H9 (cell line): ENCODE results near the gene AKT3. TPM values are rescaled to one million over a fixed set of nuclear protein-coding genes. Genes with fewer than 3 reads are reported as not detected.

Experiments used
- DNase-seq: peaks from one replicate; pipeline ENCODE4 v3.0.0-alpha.2; 2017
- H2AFZ ChIP-seq: one replicate; pipeline ENCODE4 v1.6.1; 2013; ENCODE audit warnings: mild to moderate bottlenecking, low read length, control low read depth, moderate library complexity
- H2AK5ac ChIP-seq: 2 replicates; pipeline ENCODE4 v1.6.1; 2013; ENCODE audit warnings: low read length, control low read depth, mixed read lengths; ENCODE audit not compliant: insufficient read length
- H2BK120ac ChIP-seq: one replicate; pipeline ENCODE4 v1.6.1; 2013; ENCODE audit warnings: low read depth, mild to moderate bottlenecking, low read length, control low read depth, inconsistent platforms; ENCODE audit not compliant: poor library complexity, severe bottlenecking
- H2BK12ac ChIP-seq: 2 replicates; pipeline ENCODE4 v1.6.1; 2013; ENCODE audit warnings: low read length, control low read depth, mixed read lengths, low read depth; ENCODE audit not compliant: insufficient read length
- H2BK15ac ChIP-seq: 2 replicates; pipeline ENCODE4 v1.6.1; 2013; ENCODE audit warnings: low read depth, low read length, control low read depth
- H2BK20ac ChIP-seq: one replicate; pipeline ENCODE4 v1.6.1; 2013; ENCODE audit warnings: low read depth, mild to moderate bottlenecking, low read length, control low read depth, inconsistent platforms; ENCODE audit not compliant: poor library complexity, severe bottlenecking
- H2BK5ac ChIP-seq: 2 replicates; pipeline ENCODE4 v1.6.1; 2013; ENCODE audit warnings: low read length, control low read depth, mixed read lengths; ENCODE audit not compliant: insufficient read length
- H3K14ac ChIP-seq: 2 replicates; pipeline ENCODE4 v1.6.1; 2013; ENCODE audit warnings: low read length, control low read depth; ENCODE audit not compliant: insufficient read depth
- H3K18ac ChIP-seq: 2 replicates; pipeline ENCODE4 v1.6.1; 2013; ENCODE audit warnings: low read depth, mild to moderate bottlenecking, mixed read lengths, low read length, control low read depth; ENCODE audit not compliant: insufficient read length
- H3K23ac ChIP-seq: 2 replicates; pipeline ENCODE4 v1.6.1; 2013; ENCODE audit warnings: low read length, control low read depth, mixed read lengths, low read depth; ENCODE audit not compliant: insufficient read length
- H3K23me2 ChIP-seq: 2 replicates; pipeline ENCODE4 v1.6.1; 2013; ENCODE audit warnings: low read depth, mild to moderate bottlenecking, mixed read lengths, low read length, control low read depth; ENCODE audit not compliant: insufficient read length, poor library complexity, severe bottlenecking
- H3K27ac ChIP-seq: 2 replicates; pipeline ENCODE4 v1.5.1; 2013; ENCODE audit warnings: low read length, control low read depth, mixed read lengths, low read depth; ENCODE audit not compliant: insufficient read length
- H3K27me3 ChIP-seq: 2 replicates; pipeline ENCODE4 v1.6.1; 2013; ENCODE audit warnings: low read length, control low read depth, inconsistent platforms; ENCODE audit not compliant: insufficient read depth
- H3K4ac ChIP-seq: 2 replicates; pipeline ENCODE4 v1.6.1; 2013; ENCODE audit warnings: low read depth, mild to moderate bottlenecking, control low read depth, inconsistent platforms, low read length, moderate library complexity
- H3K4me1 ChIP-seq: 2 replicates; pipeline ENCODE4 v1.6.1; 2013; ENCODE audit warnings: low read length, control low read depth, inconsistent platforms; ENCODE audit not compliant: insufficient read depth
- H3K4me2 ChIP-seq: 2 replicates; pipeline ENCODE4 v1.6.1; 2013; ENCODE audit warnings: low read length, control low read depth, mixed read lengths; ENCODE audit not compliant: insufficient read length, insufficient read depth
- H3K56ac ChIP-seq: 2 replicates; pipeline ENCODE4 v1.6.1; 2013; ENCODE audit warnings: low read depth, mild to moderate bottlenecking, mixed read lengths, low read length, control low read depth; ENCODE audit not compliant: insufficient read length
- H3K79me1 ChIP-seq: 2 replicates; pipeline ENCODE4 v1.6.1; 2013; ENCODE audit warnings: low read depth, mild to moderate bottlenecking, moderate library complexity, low read length, control low read depth, inconsistent platforms; ENCODE audit not compliant: insufficient read depth, poor library complexity, severe bottlenecking
- H3K79me2 ChIP-seq: 2 replicates; pipeline ENCODE4 v1.6.1; 2013; ENCODE audit warnings: low read length, control low read depth, inconsistent platforms; ENCODE audit not compliant: insufficient read depth
- H3K9ac ChIP-seq: 2 replicates; pipeline ENCODE4 v1.6.1; 2013; ENCODE audit warnings: low read length, control low read depth, mixed read lengths; ENCODE audit not compliant: insufficient read length; ENCODE audit errors: extremely low read depth
- H3K9me3 ChIP-seq: one replicate; pipeline ENCODE4 v1.6.1; 2013; ENCODE audit warnings: low read depth, low read length, inconsistent platforms; ENCODE audit not compliant: control insufficient read depth
- H3T11ph ChIP-seq: one replicate; pipeline ENCODE4 v1.6.1; 2013; ENCODE audit warnings: mild to moderate bottlenecking, low read length, control low read depth, inconsistent platforms
- H4K20me1 ChIP-seq: one replicate; pipeline ENCODE4 v1.6.1; 2013; ENCODE audit not compliant: control insufficient read depth, insufficient read length, insufficient read depth
- H4K5ac ChIP-seq: 2 replicates; pipeline ENCODE4 v1.6.1; 2013; ENCODE audit warnings: low read depth, mild to moderate bottlenecking, mixed read lengths, low read length, control low read depth; ENCODE audit not compliant: insufficient read length
- H4K8ac ChIP-seq: replicated peaks from 2 replicates; pipeline ENCODE4 v1.6.1; 2013; ENCODE audit warnings: low read length, control low read depth, mixed read lengths, low read depth; ENCODE audit not compliant: insufficient read length
- H4K91ac ChIP-seq: 2 replicates; pipeline ENCODE4 v1.6.1; 2013; ENCODE audit warnings: low read depth, mild to moderate bottlenecking, moderate library complexity, mixed read lengths, low read length, control low read depth; ENCODE audit not compliant: insufficient read length
- H3K27ac Mint-ChIP-seq, 3 experiments: 2 replicates in 2 of 3; 3 replicates in 1 of 3; pipeline ENCODE4 v1.8.0; 2020 to 2021; ENCODE audit warnings: mixed read lengths in 3 of 3, mild to moderate bottlenecking in 1 of 3, moderate library complexity in 1 of 3
- H3K27me3 Mint-ChIP-seq: 2 replicates; pipeline ENCODE4 v1.8.0; 2021; ENCODE audit warnings: low read depth, mild to moderate bottlenecking, moderate library complexity, mixed read lengths
- H3K36me3 Mint-ChIP-seq, 3 experiments: 2 replicates in 2 of 3; 3 replicates in 1 of 3; pipeline ENCODE4 v1.8.0; 2020 to 2021; ENCODE audit warnings: low read depth in 3 of 3, mixed read lengths in 3 of 3; ENCODE audit not compliant: insufficient read depth in 1 of 3
- H3K4me1 Mint-ChIP-seq, 2 experiments: 2 replicates each; pipeline ENCODE4 v1.8.0; 2020; ENCODE audit warnings: mixed read lengths in 2 of 2
- H3K4me3 Mint-ChIP-seq, 2 experiments: 2 replicates in 1 of 2; 3 replicates in 1 of 2; pipeline ENCODE4 v1.8.0; 2020 to 2021; ENCODE audit warnings: mild to moderate bottlenecking in 2 of 2, mixed read lengths in 2 of 2, moderate library complexity in 1 of 2
- H3K9me3 Mint-ChIP-seq, 2 experiments: 2 replicates in 1 of 2; 3 replicates in 1 of 2; pipeline ENCODE4 v1.8.0; 2020; ENCODE audit warnings: mild to moderate bottlenecking in 2 of 2, mixed read lengths in 2 of 2, moderate library complexity in 1 of 2
- WGBS: extraction: QIAGEN DNeasy Blood & Tissue Kit; methylation state at CpG from one replicate; pipeline ENCODE4 v1.1.7; 2013; ENCODE audit warnings: missing lambda C conversion rate, low lambda C conversion rate, mixed read lengths; ENCODE audit not compliant: insufficient read length; ENCODE audit errors: extremely low coverage; 5-methylcytosine and 5-hydroxymethylcytosine counted together
- total RNA-seq: library from RNA; stranded (reverse); gene quantifications from 2 replicates; pipeline ENCODE4 v1.2.1, GENCODE V29; 2021
- TF ChIP-seq, protein P1 (sequence below): fragments of 200-600 bp; sonication (generic); conservative IDR thresholded peaks from 3 replicates; pipeline ENCODE4 v1.8.0; 2021; ENCODE audit warnings: antibody characterized with exemption, mild to moderate bottlenecking

The AKT3 gene
- total RNA-seq, 1 experiment from 2014 or later, result 27.8 TPM

DNA sequence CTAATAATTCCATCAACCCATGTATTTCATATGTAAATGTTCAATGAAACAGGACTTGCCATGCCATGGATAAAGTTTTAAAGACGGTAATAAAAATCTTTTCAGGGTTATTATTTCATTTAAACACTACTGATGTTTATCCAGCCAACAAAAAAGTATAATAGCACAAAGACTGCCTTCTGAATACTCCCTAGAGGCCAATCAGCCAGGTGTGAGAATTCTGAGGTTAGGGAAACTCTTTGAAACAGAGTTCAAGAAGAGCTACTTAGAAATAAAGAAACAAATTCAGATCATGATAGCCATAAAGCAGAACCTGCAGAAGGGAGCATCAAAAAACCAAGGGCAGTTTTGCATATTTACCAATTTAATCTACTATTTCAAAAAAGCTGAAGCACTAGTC is 48.7 kb downstream of the AKT3 start:
- Histone ChIP-seq H3K4me1 (no peaks in the 10 kb centered on the region), H3K9ac (no peak overlapping the region), H3K4ac (no peak overlapping the region), H3K14ac (no peak overlapping the region), H3K79me1 (no peaks in the 10 kb centered on the region), H2BK120ac (no peak overlapping the region), H3K9me3 (no peaks in the 10 kb centered on the region), H3K23ac (no peak overlapping the region), H3K23me2 (no peaks in the 10 kb centered on the region), H2AFZ (no peak overlapping the region), H2BK20ac (no peak overlapping the region), H3K18ac (no peak overlapping the region), H3T11ph (no peak overlapping the region), H3K27me3 (no peaks in the 10 kb centered on the region), H3K56ac (no peak overlapping the region), H4K8ac (no peak overlapping the region), H2BK15ac (no peak overlapping the region), H3K79me2 (no peaks in the 10 kb centered on the region; the same call in 1 of the 2 replicates), H4K20me1 (no peaks in the 10 kb centered on the region), H4K5ac (no peak overlapping the region), H2AK5ac (no peak overlapping the region), H2BK12ac (no peak overlapping the region), H3K4me2 (no peak overlapping the region), H4K91ac (no peak overlapping the region), H3K27ac (no peak overlapping the region), H2BK5ac (no peak overlapping the region)
- Mint-ChIP-seq H3K36me3 (peaks cover 0 to 20% (median 2%) of the 10 kb centered on the region in 3 experiments), H3K9me3 (peaks cover 0 to 3% of the 10 kb centered on the region in 2 experiments; a peak in 1 of 5 replicates), H3K4me3 (no peak overlapping the region), H3K27me3 (no peaks in the 10 kb centered on the region), H3K4me1 (no peaks in the 10 kb centered on the region), H3K27ac (no peak overlapping the region)
- no peak for DNase-seq
- TF ChIP-seq, protein P1, sequence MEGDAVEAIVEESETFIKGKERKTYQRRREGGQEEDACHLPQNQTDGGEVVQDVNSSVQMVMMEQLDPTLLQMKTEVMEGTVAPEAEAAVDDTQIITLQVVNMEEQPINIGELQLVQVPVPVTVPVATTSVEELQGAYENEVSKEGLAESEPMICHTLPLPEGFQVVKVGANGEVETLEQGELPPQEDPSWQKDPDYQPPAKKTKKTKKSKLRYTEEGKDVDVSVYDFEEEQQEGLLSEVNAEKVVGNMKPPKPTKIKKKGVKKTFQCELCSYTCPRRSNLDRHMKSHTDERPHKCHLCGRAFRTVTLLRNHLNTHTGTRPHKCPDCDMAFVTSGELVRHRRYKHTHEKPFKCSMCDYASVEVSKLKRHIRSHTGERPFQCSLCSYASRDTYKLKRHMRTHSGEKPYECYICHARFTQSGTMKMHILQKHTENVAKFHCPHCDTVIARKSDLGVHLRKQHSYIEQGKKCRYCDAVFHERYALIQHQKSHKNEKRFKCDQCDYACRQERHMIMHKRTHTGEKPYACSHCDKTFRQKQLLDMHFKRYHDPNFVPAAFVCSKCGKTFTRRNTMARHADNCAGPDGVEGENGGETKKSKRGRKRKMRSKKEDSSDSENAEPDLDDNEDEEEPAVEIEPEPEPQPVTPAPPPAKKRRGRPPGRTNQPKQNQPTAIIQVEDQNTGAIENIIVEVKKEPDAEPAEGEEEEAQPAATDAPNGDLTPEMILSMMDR, result no peak
- WGBS, result no CpG with 5 or more reads among the region's 1 CpG
